HEK293 (cell line): ENCODE data around the gene STRN3.

Experiments
- CTCF ChIA-PET: fragments of 350-600 bp; formaldehyde crosslinking; extraction: SDS; loops from one replicate; lab custom pipeline; 2021; ENCODE audit warnings: antibody characterized with exemption; lab: Yijun Ruan, JAX
- POLR2A ChIA-PET: fragments of 300-600 bp; formaldehyde crosslinking; extraction: SDS; loops from one replicate; lab custom pipeline; 2020; ENCODE audit warnings: antibody characterized with exemption, inconsistent platforms; lab: Yijun Ruan, JAX
- H3K27ac ChIP-seq: fragments of 200-500 bp; sonication (Bioruptor generic); 2 replicates; pipeline ENCODE4 v1.5.1; 2014; ENCODE audit warnings: low read depth, low read length, control low read depth, inconsistent platforms; ENCODE audit errors: extremely low read depth
- H3K36me3 ChIP-seq, 2 experiments: fragments of 200-500 bp in 1 of 2; sonication (Bioruptor generic) in 1 of 2; 1 replicate in 1 of 2; 2 replicates in 1 of 2; pipeline ENCODE4 v1.5.1; 2014 to 2017; ENCODE audit warnings: inconsistent platforms in 2 of 2, low read length in 2 of 2; ENCODE audit not compliant: control insufficient read depth in 2 of 2, insufficient read depth in 1 of 2
- H3K4me1 ChIP-seq: fragments of 200-500 bp; sonication (Bioruptor generic); 2 replicates; pipeline ENCODE4 v1.5.1; 2014; ENCODE audit warnings: mild to moderate bottlenecking, low read length, inconsistent platforms; ENCODE audit not compliant: control insufficient read depth, insufficient read depth
- H3K4me3 ChIP-seq: 2 replicates; pipeline ENCODE4 v1.5.1; 2011; ENCODE audit warnings: low read depth, mild to moderate bottlenecking, control low read depth, low read length, moderate library complexity
- H3K9me3 ChIP-seq: fragments of 200-500 bp; sonication (Bioruptor generic); 2 replicates; pipeline ENCODE4 v1.5.1; 2014; ENCODE audit warnings: low read depth, low read length, inconsistent platforms; ENCODE audit not compliant: control insufficient read depth, insufficient read depth
- CTCF ChIP-seq: fragments of 450-650 bp; formaldehyde crosslinking; IDR thresholded peaks from 2 replicates; pipeline ENCODE4 v1.5.1; 2016; ENCODE audit warnings: missing biosample characterization, missing genetic modification characterization
- FEZF1 ChIP-seq: fragments of 450-650 bp; formaldehyde crosslinking; IDR thresholded peaks from 2 replicates; pipeline ENCODE4 v1.5.1; 2016; ENCODE audit warnings: missing biosample characterization, missing genetic modification characterization
- KLF1 ChIP-seq: fragments of 450-650 bp; formaldehyde crosslinking; IDR thresholded peaks from 2 replicates; pipeline ENCODE4 v1.5.1; 2016; ENCODE audit warnings: missing biosample characterization, missing genetic modification characterization
- KLF8 ChIP-seq: fragments of 450-650 bp; formaldehyde crosslinking; IDR thresholded peaks from 2 replicates; pipeline ENCODE4 v1.5.1; 2016; ENCODE audit warnings: missing biosample characterization, missing genetic modification characterization
- PRDM1 ChIP-seq: fragments of 450-650 bp; formaldehyde crosslinking; IDR thresholded peaks from 2 replicates; pipeline ENCODE4; 2016; ENCODE audit warnings: missing biosample characterization, missing genetic modification characterization
- PRDM10 ChIP-seq: fragments of 450-650 bp; formaldehyde crosslinking; IDR thresholded peaks from 2 replicates; pipeline ENCODE4 v1.5.1; 2016; ENCODE audit warnings: missing biosample characterization, missing genetic modification characterization
- SP7 ChIP-seq: fragments of 450-650 bp; formaldehyde crosslinking; IDR thresholded peaks from 2 replicates; pipeline ENCODE4 v1.5.1; 2016; ENCODE audit warnings: missing biosample characterization, missing genetic modification characterization
- TRIM28 ChIP-seq: IDR thresholded peaks from 2 replicates; pipeline ENCODE4 v1.6.1; 2011; ENCODE audit warnings: low read length, control low read depth, borderline replicate concordance
- TSHZ1 ChIP-seq: fragments of 450-650 bp; formaldehyde crosslinking; IDR thresholded peaks from 2 replicates; pipeline ENCODE4 v1.5.1; 2016; ENCODE audit warnings: missing biosample characterization, missing genetic modification characterization, borderline replicate concordance
- ZBTB11 ChIP-seq: fragments of 450-650 bp; formaldehyde crosslinking; conservative IDR thresholded peaks from 2 replicates; pipeline ENCODE4 v1.5.1; 2016; ENCODE audit warnings: low read depth, missing biosample characterization, missing genetic modification characterization
- ZBTB48 ChIP-seq: fragments of 450-650 bp; formaldehyde crosslinking; IDR thresholded peaks from 2 replicates; pipeline ENCODE4 v1.5.1; 2016; ENCODE audit warnings: missing biosample characterization, missing genetic modification characterization
- ZEB2 ChIP-seq: fragments of 450-650 bp; formaldehyde crosslinking; IDR thresholded peaks from 2 replicates; pipeline ENCODE4 v1.5.1; 2016; ENCODE audit warnings: missing biosample characterization, missing genetic modification characterization
- ZFP69B ChIP-seq: fragments of 450-650 bp; formaldehyde crosslinking; IDR thresholded peaks from 2 replicates; pipeline ENCODE4 v1.5.1; 2016; ENCODE audit warnings: missing biosample characterization, missing genetic modification characterization
- ZNF121 ChIP-seq: fragments of 450-650 bp; formaldehyde crosslinking; IDR thresholded peaks from 2 replicates; pipeline ENCODE4 v1.5.1; 2016; ENCODE audit warnings: missing biosample characterization, missing genetic modification characterization
- ZNF354C ChIP-seq: fragments of 450-650 bp; formaldehyde crosslinking; IDR thresholded peaks from 2 replicates; pipeline ENCODE4 v1.5.1; 2016; ENCODE audit warnings: missing biosample characterization, missing genetic modification characterization, low read depth, borderline replicate concordance
- ZNF391 ChIP-seq: fragments of 450-650 bp; formaldehyde crosslinking; IDR thresholded peaks from 2 replicates; pipeline ENCODE4 v1.5.1; 2016; ENCODE audit warnings: low read depth, missing biosample characterization, missing genetic modification characterization, borderline replicate concordance
- ZNF48 ChIP-seq: fragments of 450-650 bp; formaldehyde crosslinking; IDR thresholded peaks from 2 replicates; pipeline ENCODE4 v1.5.1; 2016; ENCODE audit warnings: missing biosample characterization, missing genetic modification characterization
- ZNF610 ChIP-seq: fragments of 450-650 bp; formaldehyde crosslinking; IDR thresholded peaks from 2 replicates; pipeline ENCODE4 v1.5.1; 2016; ENCODE audit warnings: missing biosample characterization, missing genetic modification characterization, borderline replicate concordance
- ZNF777 ChIP-seq: fragments of 450-650 bp; formaldehyde crosslinking; IDR thresholded peaks from 2 replicates; pipeline ENCODE4 v1.5.1; 2017; ENCODE audit warnings: missing biosample characterization, missing genetic modification characterization, borderline replicate concordance
- TF ChIP-seq, protein P1 (sequence below): fragments of 450-650 bp; formaldehyde crosslinking; IDR thresholded peaks from 2 replicates; pipeline ENCODE4 v1.5.1; 2016; ENCODE audit warnings: missing biosample characterization, missing genetic modification characterization

The STRN3 gene

GRCh38 chr14:31059152-31059924 lies 33.2 kb upstream of the STRN3 start (continued):
- TF ChIP-seq TSHZ1 (tag by site-specific recombination) (no peak), CTCF (tag by site-specific recombination) (no peak), FEZF1 (tag by site-specific recombination) (0 out of 2 replicates have a peak, but pooled peaks have one; percentile 10), KLF1 (tag by site-specific recombination) (no peak), ZNF48 (tag by site-specific recombination) (no peak), TRIM28 (no peak), PRDM10 (tag by site-specific recombination) (0 out of 2 replicates have a peak, but pooled peaks have one; percentile 33)
- TF ChIP-seq, protein P1, sequence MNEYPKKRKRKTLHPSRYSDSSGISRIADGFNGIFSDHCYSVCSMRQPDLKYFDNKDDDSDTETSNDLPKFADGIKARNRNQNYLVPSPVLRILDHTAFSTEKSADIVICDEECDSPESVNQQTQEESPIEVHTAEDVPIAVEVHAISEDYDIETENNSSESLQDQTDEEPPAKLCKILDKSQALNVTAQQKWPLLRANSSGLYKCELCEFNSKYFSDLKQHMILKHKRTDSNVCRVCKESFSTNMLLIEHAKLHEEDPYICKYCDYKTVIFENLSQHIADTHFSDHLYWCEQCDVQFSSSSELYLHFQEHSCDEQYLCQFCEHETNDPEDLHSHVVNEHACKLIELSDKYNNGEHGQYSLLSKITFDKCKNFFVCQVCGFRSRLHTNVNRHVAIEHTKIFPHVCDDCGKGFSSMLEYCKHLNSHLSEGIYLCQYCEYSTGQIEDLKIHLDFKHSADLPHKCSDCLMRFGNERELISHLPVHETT (tag by site-specific recombination) = no peak

DNA sequence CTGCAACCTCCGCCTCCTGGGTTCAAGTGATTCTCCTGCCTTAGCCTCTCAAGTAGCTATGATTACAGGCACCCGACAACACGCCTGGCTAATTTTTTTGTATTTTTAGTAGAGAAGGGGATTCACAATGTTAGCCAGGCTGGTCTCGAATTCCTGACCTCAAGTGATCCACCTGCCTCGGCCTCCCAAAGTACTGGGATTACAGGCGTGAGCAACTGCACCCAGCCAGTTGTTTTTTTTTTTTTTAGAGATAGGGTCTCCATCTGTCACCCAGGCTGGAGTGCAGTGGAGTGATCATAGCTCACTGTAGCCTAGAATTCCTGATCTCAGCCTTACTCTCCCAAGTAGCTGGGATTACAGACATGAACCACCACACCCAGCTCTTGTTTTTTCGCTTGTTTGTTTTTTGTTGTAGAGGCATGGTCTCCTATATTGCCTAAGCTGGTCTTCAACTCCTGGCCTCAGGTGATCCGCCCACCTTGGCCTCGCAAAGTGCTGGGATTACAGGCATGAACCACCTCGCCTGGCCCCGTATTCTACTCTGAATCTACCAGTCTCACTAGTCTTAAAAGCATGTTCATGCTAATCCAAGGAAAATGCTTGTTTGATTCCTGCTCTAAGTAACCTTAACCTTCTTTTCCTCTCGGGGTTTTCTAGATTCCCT lies 31.7 kb upstream of the STRN3 start:
- ChIA-PET CTCF (interaction anchor here (0.6 kb wide), 1 partner anchor 11 kb away, joined by 3 read pairs; no protein-coding TSS in a partner anchor), POLR2A (interaction anchor here (0.5 to 1.0 kb wide), 2 partner anchors 10 to 28 kb away, joined by 3 read pairs; no protein-coding TSS in a partner anchor)
- no peaks in the 10 kb centered on the region for H3K36me3 ChIP-seq
- H3K4me3 ChIP-seq = no peak overlapping the region
- no peaks in the 10 kb centered on the region for H3K9me3 ChIP-seq
- H3K4me1 ChIP-seq = peaks cover 8% of the 10 kb centered on the region
- H3K27ac ChIP-seq = no peak overlapping the region
- TF ChIP-seq TRIM28 (no peak), ZNF610 (no peak), ZEB2 (tag by site-specific recombination) (no peak), ZNF121 (no peak), SP7 (tag by site-specific recombination) (no peak), ZFP69B (tag by site-specific recombination) (no peak), ZBTB11 (tag by site-specific recombination) (no peak), KLF8 (tag by site-specific recombination) (no peak), ZNF777 (no peak), PRDM1 (tag by site-specific recombination) (no peak), ZNF391 (tag by site-specific recombination) (no peak), ZBTB48 (tag by site-specific recombination) (no peak), ZNF354C (tag by site-specific recombination) (no peak)
